NCI-H446 treated with DMSO at 0.1 percent for 48 hours (cell line): ENCODE data around the gene GALNT2.

Experiments
- DNase-seq: peaks from one replicate; lab custom pipeline; 2025; lab: John Stamatoyannopoulos, UW

The GALNT2 gene

DNA sequence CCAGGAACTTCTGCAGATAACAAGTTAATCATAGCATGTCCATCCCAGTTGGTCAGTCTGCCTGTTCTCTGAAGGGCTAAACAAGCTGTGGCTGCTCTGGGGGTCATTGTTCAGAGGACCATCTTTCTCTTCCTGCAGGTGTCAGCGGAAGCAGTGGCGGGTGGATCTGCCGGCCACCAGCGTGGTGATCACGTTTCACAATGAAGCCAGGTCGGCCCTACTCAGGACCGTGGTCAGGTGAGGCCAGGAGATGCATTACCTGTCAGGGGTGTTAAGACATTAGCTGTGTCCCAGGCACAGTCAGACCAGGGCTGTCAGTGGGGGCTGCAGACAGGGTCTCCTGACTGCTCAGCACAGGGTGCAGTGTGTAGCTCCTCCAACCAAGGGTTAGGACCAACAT, 168.8 kb downstream of the GALNT2 start:
- no peak for DNase-seq

DNA sequence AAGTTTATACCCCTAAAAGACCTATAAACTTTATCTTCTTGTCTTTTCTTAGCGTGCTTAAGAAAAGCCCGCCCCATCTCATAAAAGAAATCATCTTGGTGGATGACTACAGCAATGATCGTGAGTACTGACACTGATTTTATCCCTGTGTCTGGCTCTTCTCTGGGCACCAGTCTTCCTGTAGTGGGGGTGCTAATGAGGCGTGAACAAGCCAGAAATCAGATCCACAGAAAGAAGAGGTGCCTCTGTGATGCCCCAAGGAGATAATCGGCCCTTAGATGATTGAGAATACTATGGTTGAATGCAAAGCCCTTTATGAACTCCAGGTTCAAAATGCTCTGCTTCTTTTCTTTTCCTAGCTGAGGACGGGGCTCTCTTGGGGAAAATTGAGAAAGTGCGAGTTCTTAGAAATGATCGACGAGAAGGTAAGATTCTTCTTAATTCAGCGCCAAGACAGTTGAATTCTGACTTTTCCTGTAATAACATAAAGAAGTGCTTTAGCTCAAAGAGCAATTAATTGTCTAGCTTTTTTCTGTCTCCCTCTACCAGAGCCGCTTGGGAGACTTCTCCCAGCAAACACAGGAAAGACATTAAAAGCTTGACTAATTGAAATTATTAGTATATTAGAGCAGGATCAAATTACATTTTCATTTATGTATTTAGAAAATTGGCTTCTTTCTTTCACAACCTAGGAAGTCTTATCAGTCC, 169.4 kb downstream of the GALNT2 start:
- no peak for DNase-seq

DNA sequence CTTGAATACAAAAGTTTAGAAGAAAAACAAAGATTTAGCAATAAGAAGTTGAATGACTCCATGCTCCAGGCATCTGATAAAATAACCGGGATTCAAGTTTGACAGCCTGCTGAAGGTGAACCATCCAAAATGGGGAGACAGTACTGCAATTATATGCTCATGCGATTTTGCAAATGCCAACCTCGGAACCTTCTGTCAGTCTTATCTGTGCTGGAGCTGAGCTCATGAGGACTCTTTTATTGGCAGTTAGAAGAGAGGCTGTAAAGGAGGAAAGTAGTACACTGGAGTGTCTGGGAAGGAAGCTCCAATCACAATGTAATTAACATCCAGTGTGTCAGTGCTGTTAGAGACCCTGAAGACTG, 170.0 kb downstream of the GALNT2 start:
- DNase-seq: no peak

DNA sequence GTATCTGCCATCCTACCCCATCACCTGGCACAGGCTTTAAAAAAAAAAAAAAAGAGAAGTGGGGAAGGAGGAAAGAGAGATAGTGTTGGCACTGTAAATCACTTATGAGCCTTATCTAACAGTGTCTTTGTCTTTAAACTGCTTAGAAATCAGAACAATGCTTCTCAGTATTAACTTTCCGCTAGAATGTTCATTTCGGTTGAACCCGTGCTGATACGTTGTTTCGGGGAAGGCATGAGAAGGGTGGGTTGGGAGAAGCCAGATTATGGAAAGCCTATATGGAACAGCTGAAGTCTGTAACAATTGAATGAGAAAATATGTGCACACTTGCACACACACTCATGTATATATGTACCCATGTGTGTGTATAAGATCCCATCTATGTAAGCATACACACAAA, 170.8 kb downstream of the GALNT2 start:
- no peak for DNase-seq

DNA sequence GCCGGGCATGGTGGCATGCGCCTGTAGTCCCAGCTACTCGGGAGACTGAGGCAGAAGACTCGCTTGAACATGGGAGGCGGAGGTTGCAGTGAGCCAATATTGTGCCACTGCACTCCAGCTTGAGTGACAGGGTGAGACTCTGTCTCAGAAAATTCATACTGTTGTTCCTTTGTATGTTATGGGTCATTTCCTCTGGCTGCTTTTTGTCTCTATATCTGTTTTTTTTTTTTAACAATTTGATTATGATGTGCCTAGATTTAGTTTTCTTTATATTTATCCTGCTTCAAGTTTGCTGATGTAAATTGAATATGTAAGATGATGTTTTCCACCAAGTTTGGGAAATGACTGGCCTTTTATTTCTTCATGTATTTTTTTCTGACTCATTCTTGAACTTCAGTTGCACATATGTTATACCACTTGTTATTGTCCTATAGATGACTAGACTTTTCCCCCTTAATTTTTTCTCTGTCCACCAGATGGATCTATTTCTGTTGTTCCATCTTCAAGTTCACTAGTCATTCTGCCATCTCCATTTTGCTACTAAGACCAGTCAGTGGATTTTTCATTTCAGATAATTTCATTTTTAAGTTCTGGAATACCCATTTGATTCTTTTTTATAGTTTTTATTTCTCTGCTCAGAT, 173.5 kb downstream of the GALNT2 start:
- DNase-seq: no peak

DNA sequence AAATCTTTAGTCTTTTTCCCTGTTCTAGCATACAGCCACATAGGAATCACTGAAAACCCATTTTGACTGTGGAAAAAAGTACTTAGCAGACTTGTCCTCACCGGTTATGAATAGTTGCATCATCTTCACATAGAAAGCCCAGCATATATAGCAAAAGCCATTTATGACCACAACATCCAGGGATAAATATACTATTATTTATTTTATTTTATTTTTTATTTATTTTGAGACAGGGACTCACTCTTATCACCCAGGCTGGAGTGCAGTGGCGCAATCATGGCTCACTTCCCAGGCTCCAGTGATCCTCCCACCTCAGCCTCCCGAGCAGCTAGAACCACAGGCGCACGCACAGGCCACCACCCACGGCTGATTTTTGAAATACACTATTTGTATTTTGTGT, 175.3 kb downstream of the GALNT2 start:
- no peak for DNase-seq

DNA sequence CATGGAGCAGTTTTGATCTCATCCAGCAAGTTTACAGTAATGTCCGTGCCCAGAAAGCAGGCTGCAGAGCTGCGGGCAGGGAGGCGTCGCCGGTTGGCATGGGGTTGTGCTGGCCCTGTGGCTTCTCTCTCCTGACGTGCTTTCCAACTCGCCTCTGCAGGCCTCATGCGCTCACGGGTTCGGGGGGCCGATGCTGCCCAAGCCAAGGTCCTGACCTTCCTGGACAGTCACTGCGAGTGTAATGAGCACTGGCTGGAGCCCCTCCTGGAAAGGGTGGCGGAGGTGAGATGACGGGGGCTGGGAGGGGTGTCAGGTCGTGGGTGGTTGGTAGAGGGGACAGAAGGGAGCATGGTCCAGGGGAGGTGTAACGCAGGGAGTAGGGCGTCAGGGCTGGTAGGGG, 176.1 kb downstream of the GALNT2 start:
- DNase-seq: no peak

DNA sequence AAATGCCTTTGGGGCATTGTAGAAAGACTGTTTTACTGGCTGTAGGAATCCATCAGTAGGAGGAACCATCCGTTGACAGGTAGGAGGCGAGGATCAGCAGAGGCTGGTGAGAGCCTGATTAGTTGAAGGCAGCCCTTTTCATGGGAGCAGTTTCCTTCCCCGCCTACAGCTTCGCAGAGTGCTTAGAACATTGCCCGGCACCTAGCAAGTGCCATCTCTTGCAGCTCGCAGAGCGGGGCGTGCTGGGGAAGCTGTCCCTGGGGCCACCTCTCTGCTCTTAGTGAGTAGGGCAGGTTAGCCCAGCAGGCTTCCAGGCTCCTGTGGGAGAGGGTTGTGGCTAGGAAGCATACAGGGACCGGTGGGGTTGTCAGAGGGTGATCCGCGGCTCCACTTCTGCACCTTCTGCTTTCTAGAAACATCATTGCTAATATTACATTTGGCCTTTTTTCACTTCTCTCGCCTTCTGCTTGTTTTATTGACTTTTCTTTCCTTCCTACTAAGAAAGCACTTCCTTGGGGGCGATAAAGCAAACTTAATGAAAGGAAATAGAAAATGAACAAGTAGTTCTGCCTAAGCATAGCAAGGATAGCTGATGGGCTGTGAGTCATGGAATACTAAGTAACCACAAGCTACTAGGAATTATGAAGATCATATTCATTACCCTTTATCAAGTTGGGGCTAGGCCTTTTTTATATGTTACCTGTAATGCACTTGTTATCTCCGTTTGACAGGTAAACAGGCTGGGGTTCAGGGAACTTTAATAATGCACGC, 176.7 kb downstream of the GALNT2 start:
- no peak for DNase-seq

DNA sequence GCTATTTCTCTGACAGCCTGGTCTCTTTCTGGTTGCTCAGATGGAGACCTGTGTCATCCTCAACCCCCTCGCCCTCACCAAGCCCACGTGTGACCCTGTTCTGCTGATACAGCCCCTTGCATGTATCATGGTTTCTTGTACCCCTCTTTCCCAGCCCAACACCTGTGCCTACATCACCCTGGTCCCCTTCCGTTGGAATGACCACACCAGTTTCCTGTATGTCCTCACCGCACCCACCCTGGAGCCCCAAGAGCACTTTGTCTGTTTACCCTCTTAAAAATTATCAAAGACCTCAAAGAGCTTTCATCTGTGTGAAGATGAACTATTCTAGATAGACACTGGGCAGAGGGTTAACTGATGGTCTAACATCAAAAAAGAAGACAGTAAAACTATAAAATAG, 179.5 kb downstream of the GALNT2 start:
- no peak for DNase-seq

DNA sequence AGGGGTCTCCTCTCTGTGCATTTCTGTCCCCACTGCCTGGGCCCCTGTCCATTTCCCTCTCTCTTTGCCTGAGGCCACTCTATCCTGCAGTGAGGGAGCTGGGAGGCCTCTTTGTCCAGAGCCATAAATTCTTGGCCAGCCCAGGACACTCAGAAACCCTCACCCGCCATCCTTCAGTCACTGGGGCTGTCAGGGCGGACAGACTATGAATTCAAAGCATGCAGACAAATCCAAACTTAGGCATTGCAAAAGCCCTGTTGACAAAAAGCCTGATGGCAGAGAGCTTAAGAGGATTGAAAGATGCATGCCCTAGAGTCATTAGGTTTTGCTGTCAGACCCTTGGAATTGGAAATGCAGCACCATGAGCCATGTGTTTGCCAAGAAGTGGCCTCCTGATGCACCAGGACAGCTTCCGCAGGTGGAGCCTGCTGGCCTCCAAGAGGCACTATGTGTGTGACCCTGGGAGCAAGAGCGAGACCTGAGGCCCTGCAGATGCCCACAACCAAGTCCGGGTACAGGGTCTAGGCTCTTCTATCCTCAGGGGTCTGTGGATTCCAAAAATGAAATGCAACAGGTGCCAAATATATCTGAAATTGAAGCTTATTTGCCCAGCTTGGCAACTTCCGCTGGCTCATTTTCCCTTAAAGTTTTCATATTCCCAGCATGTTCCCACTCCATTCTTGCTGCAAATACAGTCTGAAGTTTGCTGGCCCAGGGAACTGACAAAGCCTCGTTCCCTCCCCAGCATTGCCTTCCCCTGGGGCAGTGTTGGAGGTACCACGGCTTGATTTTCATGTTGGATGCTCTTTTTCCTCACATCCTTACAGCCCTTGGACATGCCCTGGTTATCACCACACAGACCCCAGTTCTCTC, 181.2 kb downstream of the GALNT2 start:
- DNase-seq: no peak

DNA sequence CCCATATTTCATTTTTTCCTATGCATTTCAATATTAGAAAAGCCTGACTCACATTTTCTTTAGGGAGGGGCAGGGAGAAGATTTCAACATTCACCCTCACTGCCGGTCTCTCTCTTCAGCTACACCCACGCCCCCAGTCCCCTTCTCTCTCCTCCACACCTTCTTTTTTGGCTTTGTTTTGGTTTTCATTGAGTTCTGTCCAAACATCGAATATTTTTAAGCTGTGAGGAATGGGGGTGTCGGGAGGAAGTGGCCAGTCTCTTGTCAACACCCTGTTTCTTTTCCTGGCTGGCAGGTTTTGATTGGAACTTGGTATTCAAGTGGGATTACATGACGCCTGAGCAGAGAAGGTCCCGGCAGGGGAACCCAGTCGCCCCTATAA, 181.8 kb downstream of the GALNT2 start:
- no peak for DNase-seq

DNA sequence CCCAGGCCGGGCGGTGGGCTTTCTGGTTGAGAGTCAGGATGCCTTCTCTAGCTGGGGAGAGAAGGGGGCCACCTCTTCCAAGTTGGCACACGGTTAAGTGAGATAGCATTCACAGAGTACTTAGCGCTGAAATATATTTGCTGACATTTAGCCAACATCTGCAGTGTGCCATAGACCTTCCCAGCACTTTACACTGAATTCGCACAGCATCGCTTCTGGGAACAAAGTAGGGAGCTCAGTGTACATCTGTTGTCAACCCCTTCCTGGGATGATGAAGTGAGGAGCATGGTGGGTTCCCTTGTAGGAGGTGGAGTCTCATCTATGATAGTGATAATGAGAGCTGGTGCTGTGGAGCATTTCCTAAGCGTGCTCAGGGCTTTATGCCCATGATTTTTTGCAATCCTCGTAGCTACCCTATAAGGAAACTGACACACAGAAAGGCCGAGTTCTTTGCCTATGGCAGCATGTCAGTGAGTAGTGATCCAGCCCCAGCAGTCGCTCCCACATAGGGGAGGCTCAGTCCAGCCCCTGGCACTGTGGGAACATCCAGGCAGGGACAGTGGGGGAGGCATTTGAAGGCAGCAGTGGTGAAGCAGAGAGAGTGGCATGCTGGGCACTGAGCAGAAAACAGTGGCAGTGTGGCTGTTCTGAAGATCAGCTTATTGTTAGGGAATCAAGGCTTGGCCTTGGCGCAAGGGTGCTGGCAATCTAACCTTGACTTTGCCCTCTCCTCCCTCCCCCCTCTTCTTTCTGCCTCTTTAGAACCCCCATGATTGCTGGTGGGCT, 182.8 kb downstream of the GALNT2 start:
- no peak for DNase-seq

DNA sequence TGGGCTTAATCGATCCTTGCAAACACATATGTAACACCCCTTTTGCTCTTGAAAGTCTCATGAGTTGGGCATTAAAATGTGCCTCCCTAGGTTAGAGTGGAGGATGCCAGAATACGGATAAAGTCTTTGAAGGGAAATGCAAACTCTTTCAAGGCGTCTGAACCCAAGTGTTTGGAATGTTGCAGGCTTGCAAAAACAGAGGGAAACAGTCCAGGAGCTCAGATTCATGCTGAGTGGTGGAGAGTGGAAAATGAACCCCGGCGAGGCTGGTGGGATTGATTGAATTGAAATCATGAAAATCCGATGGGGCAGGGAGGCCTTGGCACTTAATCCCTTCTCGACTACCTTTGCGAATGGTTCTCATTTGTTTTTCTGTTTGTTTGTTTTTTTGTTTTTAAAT, 183.6 kb downstream of the GALNT2 start:
- no peak for DNase-seq

DNA sequence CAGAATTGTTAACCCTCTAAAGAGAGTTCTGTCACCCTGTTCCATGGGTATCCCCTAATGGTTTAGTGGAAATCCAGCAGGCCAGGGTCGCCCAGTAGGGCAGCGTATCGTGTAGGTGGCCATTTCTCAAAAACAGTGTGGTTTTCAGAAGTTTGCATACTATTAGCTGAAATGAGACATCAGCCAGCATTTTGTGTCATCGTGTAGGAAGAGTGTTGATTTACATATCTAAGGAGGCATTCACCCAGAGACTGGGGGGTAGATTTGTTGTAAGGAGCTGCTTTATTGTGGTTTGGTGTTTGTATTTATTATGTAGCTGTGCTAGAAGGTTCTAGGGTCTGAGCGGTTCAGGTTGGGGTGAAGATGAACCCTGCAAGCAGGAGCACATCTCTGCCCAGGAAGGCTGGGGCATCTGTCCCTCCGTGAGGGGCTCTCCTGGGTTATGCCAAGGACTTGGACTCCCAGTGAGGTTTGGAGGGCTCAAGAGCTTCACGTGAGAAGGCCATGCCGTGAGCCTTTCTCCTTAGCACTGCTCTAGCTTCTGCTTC, 184.7 kb downstream of the GALNT2 start:
- no peak for DNase-seq

DNA sequence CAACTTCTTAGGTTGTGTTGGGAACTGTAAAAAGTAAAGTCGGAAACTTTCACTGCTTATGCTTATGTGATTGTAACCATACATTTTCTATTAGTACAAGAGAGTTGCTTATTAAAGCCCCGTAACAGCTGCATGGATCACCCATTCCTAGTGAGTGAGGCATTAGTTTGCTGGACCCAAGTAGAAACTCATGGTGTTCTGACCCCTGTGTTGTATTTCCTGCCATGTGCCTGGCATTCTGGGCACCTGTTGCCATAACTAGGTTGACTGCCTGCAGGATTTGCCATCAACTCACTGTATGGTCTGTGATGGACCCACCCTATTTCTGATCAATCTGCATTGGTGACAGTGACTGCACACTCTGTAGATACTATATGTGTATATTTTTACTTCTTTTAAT, 186.1 kb downstream of the GALNT2 start:
- DNase-seq: no peak

DNA sequence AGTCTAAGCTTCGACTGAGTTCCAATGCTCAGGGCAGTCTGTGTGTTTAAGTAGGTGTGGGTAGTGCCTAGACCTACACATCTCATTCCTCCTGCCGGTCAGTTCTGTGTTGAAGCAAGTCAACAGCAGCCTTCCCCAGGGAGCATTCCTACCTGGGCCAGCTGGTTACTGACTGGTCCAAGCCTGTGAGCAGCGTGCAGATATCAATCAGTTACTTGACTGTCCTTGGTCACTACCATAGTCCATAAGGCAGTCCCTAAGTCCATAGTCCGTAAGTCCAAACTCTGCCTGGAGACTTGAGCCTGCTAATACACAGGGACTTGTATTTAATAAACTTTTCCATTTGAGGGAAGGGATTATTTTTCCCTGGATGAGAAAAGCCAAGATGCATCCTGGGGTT, 187.2 kb downstream of the GALNT2 start:
- DNase-seq: no peak

DNA sequence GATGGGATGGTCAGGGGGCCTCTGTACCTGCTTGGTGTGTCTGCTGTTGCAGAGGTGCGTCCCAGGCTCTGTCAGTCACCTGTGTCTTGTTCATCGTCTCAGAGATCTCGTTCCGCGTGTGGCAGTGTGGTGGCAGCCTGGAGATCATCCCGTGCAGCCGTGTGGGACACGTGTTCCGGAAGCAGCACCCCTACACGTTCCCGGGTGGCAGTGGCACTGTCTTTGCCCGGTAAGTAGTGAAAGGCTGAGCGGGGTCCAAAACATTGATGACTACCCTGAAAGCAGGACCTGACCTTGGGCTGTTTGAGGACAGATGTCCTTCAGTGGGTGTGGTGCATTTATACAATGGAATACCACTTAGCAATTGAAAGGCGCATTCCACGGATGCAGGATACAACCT, 188.1 kb downstream of the GALNT2 start:
- DNase-seq: no peak

DNA sequence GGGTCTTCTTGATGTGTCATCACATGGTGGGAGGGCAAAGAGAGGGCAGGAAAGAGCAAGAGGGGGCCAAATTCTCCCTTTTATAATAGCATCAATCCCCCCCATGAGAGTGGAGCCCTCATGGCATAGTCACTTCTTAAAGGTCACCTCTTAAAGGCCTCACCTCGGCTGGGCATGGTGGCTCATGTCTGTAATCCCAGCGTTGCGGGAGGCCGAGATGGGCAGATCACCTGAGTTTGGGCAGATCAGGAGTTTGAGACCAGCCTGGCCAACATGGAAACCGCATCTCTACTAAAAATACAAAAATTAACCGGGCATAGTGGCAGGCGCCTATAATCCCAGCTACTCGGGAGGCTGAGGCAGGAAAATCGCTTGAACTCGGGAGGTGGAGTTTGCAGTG, 189.0 kb downstream of the GALNT2 start:
- DNase-seq: no peak

DNA sequence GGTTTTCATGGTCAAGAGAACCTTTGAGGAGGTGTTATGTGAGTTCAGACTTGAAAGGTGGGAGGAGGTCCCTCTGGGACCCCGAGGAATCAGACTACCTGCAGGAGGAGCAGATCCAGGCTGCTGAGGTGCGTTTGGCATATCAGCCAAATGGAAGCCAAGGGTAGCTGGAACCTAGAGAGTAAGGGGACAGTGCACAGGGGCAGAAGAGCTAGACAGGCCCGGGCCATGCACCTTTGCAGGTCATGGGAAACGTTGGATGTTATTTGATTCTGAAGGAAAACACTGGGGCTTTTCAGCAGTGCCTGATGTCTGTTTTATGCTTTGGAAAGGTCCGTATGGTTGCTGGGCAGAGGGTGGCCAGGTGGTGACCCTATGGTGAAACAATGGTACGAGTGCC, 189.9 kb downstream of the GALNT2 start:
- no peak for DNase-seq

DNA sequence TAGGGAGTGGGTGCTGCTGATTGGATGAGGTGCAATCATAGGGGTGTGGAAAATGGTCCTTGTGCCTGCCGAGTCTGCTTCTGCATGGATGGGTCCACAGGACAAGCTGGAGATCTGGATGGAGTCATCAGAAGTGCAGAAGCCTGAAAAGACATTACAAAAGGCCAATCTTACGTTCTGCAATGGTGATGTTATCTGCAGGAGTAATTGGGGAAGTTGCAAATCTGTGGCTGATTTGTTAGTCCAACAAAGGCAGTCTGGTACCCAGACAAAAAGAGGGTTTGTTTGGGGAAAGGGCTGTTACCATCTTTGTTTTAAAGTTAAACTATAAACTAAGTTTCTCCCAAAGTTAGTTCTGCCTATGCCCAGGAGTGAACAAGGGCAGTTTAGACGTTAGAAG, 192.6 kb downstream of the GALNT2 start:
- no peak for DNase-seq

DNA sequence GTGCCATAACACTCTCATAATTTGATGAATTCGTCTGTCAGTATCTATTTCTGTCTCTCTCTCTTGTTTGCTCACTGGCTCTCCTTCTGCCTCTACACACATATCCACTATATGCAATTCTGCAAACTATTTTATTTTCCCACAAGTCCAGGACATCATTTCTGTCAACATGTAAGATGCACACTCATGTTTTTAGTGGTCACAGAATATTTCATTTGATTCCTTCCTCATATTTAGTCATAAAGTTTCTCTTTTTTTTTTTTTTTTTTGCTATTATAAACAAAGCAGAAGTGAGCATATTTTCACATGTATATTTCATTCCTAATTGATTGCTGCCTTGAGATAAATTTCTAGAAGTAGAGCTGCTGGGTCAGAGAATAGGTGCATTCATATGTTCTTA, 193.8 kb downstream of the GALNT2 start:
- no peak for DNase-seq
